ENCODE results near the gene GPC6.

Gene GPC6

GRCh38 chr13:93225610-93226009, 997 bp upstream of the GPC6 start:
- H3K9me3 Mint-ChIP-seq: no peaks in the 10 kb centered on the region
- H3K27ac Mint-ChIP-seq: no peak overlapping the region
- DNase-seq (no peak), ATAC-seq (no peak)
- H3K4me3 Mint-ChIP-seq: no peak overlapping the region
- peaks cover 65% of the 10 kb centered on the region for H3K27me3 Mint-ChIP-seq
- H3K4me1 Mint-ChIP-seq: peaks cover 10% of the 10 kb centered on the region

DNA sequence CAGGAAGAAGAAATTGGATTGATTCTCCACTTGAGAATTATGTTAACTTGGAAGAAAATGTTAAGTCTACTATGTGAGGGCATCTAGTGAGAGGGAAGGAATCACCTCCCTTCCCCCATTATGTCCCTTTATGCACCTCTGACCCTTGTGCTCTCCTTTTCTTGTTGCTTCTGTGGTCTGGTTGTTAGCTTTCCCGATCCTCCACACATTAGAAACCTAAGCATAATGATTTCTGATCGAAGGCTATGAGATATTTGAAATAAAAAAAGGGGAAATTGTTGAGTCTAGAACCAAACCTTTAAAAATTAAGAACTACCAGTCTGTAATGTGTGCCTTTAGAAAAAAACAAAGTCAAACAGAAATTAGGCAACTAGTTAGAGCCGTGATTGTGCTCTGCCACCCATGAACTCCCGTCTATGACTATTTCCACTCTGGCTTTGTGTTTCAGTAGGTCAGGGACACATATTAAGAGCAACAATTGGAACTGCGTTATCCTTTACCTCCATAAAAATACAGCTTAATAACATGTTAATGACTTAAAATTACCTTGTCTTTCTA, 463 bp upstream of the GPC6 start:
- H3K27ac Mint-ChIP-seq: no peak overlapping the region
- no peak overlapping the region for H3K4me3 Mint-ChIP-seq
- DNase-seq (no peak), ATAC-seq (no peak)
- H3K4me1 Mint-ChIP-seq: peaks cover 10% of the 10 kb centered on the region
- H3K27me3 Mint-ChIP-seq: peaks cover 66% of the 10 kb centered on the region
- no peaks in the 10 kb centered on the region for H3K9me3 Mint-ChIP-seq

GRCh38 chr13:93227280-93227877, 772 bp downstream of the GPC6 start:
- DNase-seq: no peak
- Mint-ChIP-seq H3K27me3 (peaks cover 66% of the 10 kb centered on the region), H3K9me3 (no peaks in the 10 kb centered on the region), H3K27ac (no peak overlapping the region), H3K4me3 (peak overlapping the region; percentile 42 to 54), H3K4me1 (peaks cover 10% of the 10 kb centered on the region)
- no peak for ATAC-seq

DNA sequence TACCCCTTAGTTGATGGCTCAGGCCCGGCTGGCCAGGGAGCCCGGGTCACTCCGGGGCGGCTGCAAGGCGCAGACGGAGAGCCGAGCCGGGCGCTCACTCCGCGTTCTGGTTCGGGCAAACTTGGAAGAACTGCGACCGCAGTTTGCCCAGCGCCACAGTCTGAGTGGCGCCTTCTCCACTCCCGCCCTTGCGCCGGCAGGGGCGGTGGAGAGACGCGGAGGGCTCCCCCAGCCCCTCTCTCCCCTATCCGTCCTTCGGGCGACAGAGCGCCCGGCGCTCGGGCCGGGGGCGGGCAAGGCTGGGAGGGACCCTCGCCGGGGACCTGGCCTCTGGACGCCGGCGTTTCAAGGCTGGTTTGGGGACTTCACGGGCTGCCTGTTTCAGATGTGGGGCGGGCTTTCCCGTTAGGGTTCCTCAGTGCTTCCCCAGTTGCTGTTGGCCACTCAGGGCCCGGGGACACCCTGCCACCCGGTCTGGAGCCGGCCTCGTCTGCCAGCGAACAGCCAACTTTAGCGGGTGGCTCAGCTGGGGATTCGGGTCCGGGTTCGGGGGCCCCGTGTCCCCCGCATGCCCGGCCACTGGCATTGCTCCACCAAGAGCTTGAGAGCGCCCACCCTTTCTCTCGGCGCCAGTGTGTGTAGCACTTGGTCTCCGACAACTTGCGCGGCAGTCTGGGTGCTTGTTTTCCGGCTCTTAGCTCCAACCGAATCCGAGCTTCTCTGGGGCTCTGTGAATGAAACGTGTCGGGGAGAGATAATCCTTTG, 1.5 kb downstream of the GPC6 start:
- peaks cover 10% of the 10 kb centered on the region for H3K4me1 Mint-ChIP-seq

DNA sequence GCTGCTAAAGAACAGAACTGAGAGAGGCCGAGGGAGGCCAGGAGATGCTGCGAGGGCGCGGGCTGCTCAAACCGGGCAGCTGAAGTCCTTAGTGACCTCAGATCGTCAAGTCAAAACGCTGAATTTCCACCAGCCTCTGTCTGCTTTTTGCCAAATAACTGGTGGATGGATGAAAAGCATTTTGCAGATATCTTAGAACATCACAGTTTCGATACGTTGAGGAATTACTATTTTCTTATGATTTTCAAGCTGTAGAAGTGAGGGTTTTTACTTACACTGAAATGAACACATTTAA, 2.0 kb downstream of the GPC6 start:
- Mint-ChIP-seq H3K27ac (no peak overlapping the region), H3K9me3 (no peaks in the 10 kb centered on the region), H3K4me1 (peaks cover 10% of the 10 kb centered on the region), H3K27me3 (peaks cover 71% of the 10 kb centered on the region), H3K4me3 (no peak overlapping the region)
- ATAC-seq: no peak
- DNase-seq: no peak

More for the DNA sequence above, 1.5 kb downstream of the GPC6 start:
- peak; percentile 31 for ATAC-seq
- H3K27ac Mint-ChIP-seq: peak overlapping the region in 1 of 2 donors; percentile 19
- H3K4me3 Mint-ChIP-seq: no peak overlapping the region
- H3K27me3 Mint-ChIP-seq: peaks cover 66% of the 10 kb centered on the region
- no peak for DNase-seq
- H3K9me3 Mint-ChIP-seq: no peaks in the 10 kb centered on the region

- Mint-ChIP-seq H3K27ac (no peak overlapping the region), H3K4me1 (peaks cover 10% of the 10 kb centered on the region)
- no peak for DNase-seq
Observed at GRCh38 chr13:93230261-93230855, 3.8 kb downstream of the GPC6 start.

DNA sequence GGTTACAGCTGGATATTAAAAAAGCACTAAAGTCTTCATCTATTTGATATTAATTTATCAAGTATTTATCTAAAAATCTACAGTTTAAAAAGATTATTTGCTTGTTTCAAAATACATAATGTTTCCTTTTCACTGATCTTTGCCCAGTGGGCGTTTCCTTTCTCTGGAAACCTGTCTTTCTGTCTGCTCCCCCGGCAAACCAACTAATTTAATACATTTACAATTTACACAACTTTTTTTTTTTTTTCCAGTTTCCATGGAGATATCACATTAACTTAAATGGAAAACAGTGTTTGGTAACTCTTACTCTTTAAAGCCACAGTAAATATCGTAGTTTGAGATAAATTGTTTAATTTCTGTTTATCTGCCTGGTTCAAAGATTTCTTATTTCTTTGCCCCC, 5.3 kb downstream of the GPC6 start:
- no peak overlapping the region for H3K4me3 Mint-ChIP-seq
- DNase-seq (no peak), ATAC-seq (no peak)
- H3K27me3 Mint-ChIP-seq: peaks cover 46% of the 10 kb centered on the region
- no peaks in the 10 kb centered on the region for H3K9me3 Mint-ChIP-seq
- H3K4me1 Mint-ChIP-seq: peaks cover 5% of the 10 kb centered on the region
- no peak overlapping the region for H3K27ac Mint-ChIP-seq

More at GRCh38 chr13:93230261-93230855, 3.8 kb downstream of the GPC6 start:
- ATAC-seq: no peak
- H3K4me3 Mint-ChIP-seq: no peak overlapping the region
- H3K9me3 Mint-ChIP-seq: no peaks in the 10 kb centered on the region
- H3K27me3 Mint-ChIP-seq: peaks cover 61% of the 10 kb centered on the region

DNA sequence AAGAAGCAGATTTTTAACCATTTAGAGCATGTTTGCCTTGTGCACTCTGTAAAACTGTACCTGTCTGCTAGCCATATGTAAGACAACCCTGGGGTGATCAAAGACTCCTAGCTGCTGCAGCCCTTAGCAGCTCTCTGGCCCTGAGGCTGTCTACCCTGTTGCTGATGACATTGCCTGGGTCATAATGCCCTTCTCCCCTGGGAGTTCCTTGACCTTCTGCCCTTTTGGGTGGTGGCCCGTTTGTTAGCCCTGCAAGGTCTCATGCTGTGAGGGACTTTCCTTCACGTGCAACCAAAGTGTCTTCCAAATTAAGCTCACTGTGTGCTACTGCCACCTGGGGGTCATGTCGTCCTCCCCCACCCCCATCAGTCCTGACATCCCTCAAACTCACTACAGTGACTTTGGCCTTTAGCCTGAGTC, 7.4 kb downstream of the GPC6 start:
- Mint-ChIP-seq H3K9me3 (peaks cover 8 to 16% of the 10 kb centered on the region in 2 donors), H3K4me3 (no peak overlapping the region), H3K27ac (no peak overlapping the region), H3K27me3 (peaks cover 25% of the 10 kb centered on the region), H3K4me1 (no peaks in the 10 kb centered on the region)
- ATAC-seq: no peak
- DNase-seq: no peak

GRCh38 chr13:93234459-93234858, 7.9 kb downstream of the GPC6 start:
- ATAC-seq (no peak), DNase-seq (no peak)
- Mint-ChIP-seq H3K27me3 (peaks cover 20% of the 10 kb centered on the region), H3K9me3 (peaks cover 13 to 20% of the 10 kb centered on the region in 2 donors), H3K4me1 (no peaks in the 10 kb centered on the region), H3K27ac (no peak overlapping the region), H3K4me3 (no peak overlapping the region)

- Mint-ChIP-seq H3K9me3 (peaks cover 22% of the 10 kb centered on the region in 2 donors), H3K27me3 (peaks cover 10% of the 10 kb centered on the region), H3K27ac (no peak overlapping the region), H3K4me3 (no peak overlapping the region), H3K4me1 (no peaks in the 10 kb centered on the region)
- ATAC-seq (no peak), DNase-seq (no peak)
Observed at GRCh38 chr13:93235258-93236015, 8.8 kb downstream of the GPC6 start.

GRCh38 chr13:93238711-93239110, 12.1 kb downstream of the GPC6 start:
- Mint-ChIP-seq H3K4me3 (no peak overlapping the region), H3K27me3 (peaks cover 11% of the 10 kb centered on the region), H3K4me1 (no peaks in the 10 kb centered on the region), H3K9me3 (peaks cover 22 to 30% of the 10 kb centered on the region in 2 donors), H3K27ac (no peak overlapping the region)
- ATAC-seq (no peak), DNase-seq (no peak)

DNA sequence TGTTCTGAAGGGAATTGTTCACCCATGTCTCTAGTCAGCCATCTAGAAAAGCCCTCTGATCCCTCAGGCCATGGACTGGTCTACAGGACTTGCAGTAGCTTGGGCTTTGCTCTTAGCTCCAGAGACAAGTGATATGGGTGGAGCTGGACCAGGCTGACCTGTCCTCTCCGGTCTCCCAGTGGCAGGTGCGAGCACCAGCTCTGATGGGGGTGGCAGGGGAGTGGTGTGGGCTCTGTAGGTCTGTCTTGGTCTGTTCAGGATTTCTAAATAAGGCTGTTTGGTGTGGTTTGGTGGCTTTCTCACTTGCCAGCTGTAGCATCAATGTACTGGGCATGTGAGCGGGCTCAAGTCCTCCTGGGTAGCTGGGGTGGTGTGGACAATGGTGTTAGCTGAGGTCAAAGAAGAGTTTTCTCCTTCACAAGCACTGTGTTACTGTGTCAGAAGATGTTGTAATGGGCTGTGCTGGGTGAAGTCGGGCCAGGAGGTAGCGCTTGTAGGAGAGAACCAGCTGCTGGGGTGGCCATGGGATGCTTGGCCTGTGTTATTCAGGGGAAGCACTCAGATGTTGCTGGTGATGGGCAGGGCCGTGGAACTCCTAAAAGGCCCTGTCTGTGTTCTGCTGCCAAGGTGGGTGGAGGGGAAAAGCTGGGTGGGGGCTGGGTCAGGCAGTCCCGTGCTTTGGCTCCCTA, 16.9 kb downstream of the GPC6 start:
- Mint-ChIP-seq H3K4me3 (no peak overlapping the region), H3K27me3 (peaks cover 29% of the 10 kb centered on the region), H3K4me1 (no peaks in the 10 kb centered on the region), H3K9me3 (peaks cover 12 to 28% of the 10 kb centered on the region in 2 donors), H3K27ac (no peak overlapping the region)
- DNase-seq (no peak), ATAC-seq (no peak)

GRCh38 chr13:93244141-93244917, 17.7 kb downstream of the GPC6 start:
- DNase-seq (no peak), ATAC-seq (no peak)
- Mint-ChIP-seq H3K27ac (no peak overlapping the region), H3K4me3 (no peak overlapping the region), H3K27me3 (peaks cover 29% of the 10 kb centered on the region), H3K4me1 (no peaks in the 10 kb centered on the region), H3K9me3 (peaks cover 4 to 20% of the 10 kb centered on the region in 2 donors)

GRCh38 chr13:93244918-93245280, 18.3 kb downstream of the GPC6 start:
- Mint-ChIP-seq H3K9me3 (peaks cover 0 to 14% of the 10 kb centered on the region in 2 donors), H3K4me1 (no peaks in the 10 kb centered on the region), H3K27ac (no peak overlapping the region), H3K4me3 (no peak overlapping the region), H3K27me3 (peaks cover 33% of the 10 kb centered on the region)
- ATAC-seq: no peak
- no peak for DNase-seq

All from stimulated activated naive CD8-positive, alpha-beta T cell treated with anti-CD3 and anti-CD28 coated beads, Interleukin-15, amount 100 ng/mL, for 72 hours (primary cell).